Neural crest cell (in vitro differentiated cells): Measurements from ENCODE around the gene CIB2. TPM values are rescaled to one million over a fixed set of nuclear protein-coding genes. Genes with fewer than 3 reads are reported as not detected.

Experiments
- DNase-seq: peaks from one replicate; pipeline ENCODE4 v3.0.0; 2021; ENCODE audit warnings: low read depth, mixed read lengths, low spot score
- H3K27ac Mint-ChIP-seq: one replicate; pipeline ENCODE4 v1.8.0; 2021; ENCODE audit warnings: mild to moderate bottlenecking, mixed read lengths; ENCODE audit not compliant: unreplicated experiment
- H3K27me3 Mint-ChIP-seq: 2 replicates; pipeline ENCODE4 v1.8.0; 2021; ENCODE audit warnings: low read depth, mild to moderate bottlenecking, mixed read lengths
- H3K36me3 Mint-ChIP-seq: 2 replicates; pipeline ENCODE4 v1.8.0; 2021; ENCODE audit warnings: low read depth, mild to moderate bottlenecking, mixed read lengths
- H3K4me1 Mint-ChIP-seq: 2 replicates; pipeline ENCODE4 v1.8.0; 2021; ENCODE audit warnings: mixed read lengths
- H3K4me3 Mint-ChIP-seq: one replicate; pipeline ENCODE4 v1.8.0; 2021; ENCODE audit warnings: mild to moderate bottlenecking, mixed read lengths
- H3K9me3 Mint-ChIP-seq: 2 replicates; pipeline ENCODE4 v1.8.0; 2021; ENCODE audit warnings: mixed read lengths
- CTCF ChIP-seq: fragments of 200-600 bp; sonication (generic); conservative IDR thresholded peaks from 2 replicates; pipeline ENCODE4 v1.5.0; 2021; ENCODE audit warnings: antibody characterized with exemption, mild to moderate bottlenecking
- total RNA-seq: library from RNA; stranded (reverse); gene quantifications from 2 replicates; pipeline ENCODE4 v1.2.1, GENCODE V29; 2021

Gene CIB2
- total RNA-seq, 1 donor from 2014 or later, result 37.7 TPM

GRCh38 chr15:78065284-78065872 lies 65.9 kb downstream of the CIB2 start:
- Mint-ChIP-seq H3K9me3 (no peaks in the 10 kb centered on the region), H3K36me3 (no peaks in the 10 kb centered on the region), H3K27ac (no peak overlapping the region), H3K27me3 (no peaks in the 10 kb centered on the region), H3K4me3 (no peak overlapping the region), H3K4me1 (peaks cover 47% of the 10 kb centered on the region)
- TF ChIP-seq CTCF, result no peak
- no peak for DNase-seq

DNA sequence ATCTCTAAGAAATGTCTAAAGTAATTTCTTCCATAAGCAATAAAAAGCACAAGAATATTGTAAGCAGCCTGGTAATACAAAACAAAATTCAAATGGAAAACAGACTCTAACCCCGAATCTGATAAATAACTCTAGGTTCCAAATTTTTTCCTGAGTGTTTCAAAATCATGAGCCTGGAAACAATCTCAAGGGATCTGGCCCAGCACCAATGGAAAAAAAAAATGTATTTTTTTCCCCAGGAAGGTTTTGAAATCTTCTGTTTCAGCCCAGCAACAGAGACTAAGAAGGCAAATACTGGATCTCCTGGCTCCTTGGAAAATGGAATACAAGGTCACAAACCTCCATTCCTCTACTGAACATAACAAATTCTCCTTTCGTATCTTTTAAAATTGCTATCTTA lies 66.7 kb downstream of the CIB2 start:
- no peak for TF ChIP-seq CTCF
- Mint-ChIP-seq H3K27me3 (no peaks in the 10 kb centered on the region), H3K4me1 (peaks cover 40% of the 10 kb centered on the region), H3K27ac (no peak overlapping the region), H3K9me3 (no peaks in the 10 kb centered on the region), H3K36me3 (no peaks in the 10 kb centered on the region), H3K4me3 (no peak overlapping the region)
- DNase-seq, result no peak

DNA sequence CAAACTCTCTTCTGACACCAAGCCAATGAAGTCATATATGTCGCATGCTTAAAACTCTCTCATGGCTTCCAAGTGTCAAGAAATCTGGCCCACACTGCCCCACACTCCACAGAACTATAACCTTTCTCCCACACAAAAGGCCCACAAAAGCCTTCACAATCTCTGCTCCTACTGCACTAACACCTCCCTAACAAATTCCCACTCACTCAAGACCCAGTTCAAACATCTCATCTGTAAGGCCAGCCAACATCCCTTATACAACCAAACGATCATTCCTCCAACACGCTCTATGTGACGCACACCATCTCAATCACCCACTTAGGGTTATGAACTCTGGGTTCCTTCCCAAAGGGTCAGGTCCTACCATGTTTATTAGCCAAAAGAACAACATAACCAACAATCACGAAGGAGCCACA lies 67.3 kb downstream of the CIB2 start:
- H3K4me3 Mint-ChIP-seq, result no peak overlapping the region
- TF ChIP-seq CTCF, result no peak

GRCh38 chr15:78063217-78063616 lies 68.0 kb downstream of the CIB2 start:
- H3K4me1 Mint-ChIP-seq, result peaks cover 32% of the 10 kb centered on the region
- DNase-seq, result no peak
- no peaks in the 10 kb centered on the region for H3K36me3 Mint-ChIP-seq
- no peaks in the 10 kb centered on the region for H3K9me3 Mint-ChIP-seq
- no peaks in the 10 kb centered on the region for H3K27me3 Mint-ChIP-seq
- H3K4me3 Mint-ChIP-seq, result no peak overlapping the region
- no peak overlapping the region for H3K27ac Mint-ChIP-seq
- no peak for TF ChIP-seq CTCF

More for the DNA sequence above, 67.3 kb downstream of the CIB2 start:
- H3K27me3 Mint-ChIP-seq, result no peaks in the 10 kb centered on the region
- peaks cover 39% of the 10 kb centered on the region for H3K4me1 Mint-ChIP-seq
- H3K9me3 Mint-ChIP-seq, result no peaks in the 10 kb centered on the region
- no peaks in the 10 kb centered on the region for H3K36me3 Mint-ChIP-seq
- no peak for DNase-seq
- H3K27ac Mint-ChIP-seq, result no peak overlapping the region

DNA sequence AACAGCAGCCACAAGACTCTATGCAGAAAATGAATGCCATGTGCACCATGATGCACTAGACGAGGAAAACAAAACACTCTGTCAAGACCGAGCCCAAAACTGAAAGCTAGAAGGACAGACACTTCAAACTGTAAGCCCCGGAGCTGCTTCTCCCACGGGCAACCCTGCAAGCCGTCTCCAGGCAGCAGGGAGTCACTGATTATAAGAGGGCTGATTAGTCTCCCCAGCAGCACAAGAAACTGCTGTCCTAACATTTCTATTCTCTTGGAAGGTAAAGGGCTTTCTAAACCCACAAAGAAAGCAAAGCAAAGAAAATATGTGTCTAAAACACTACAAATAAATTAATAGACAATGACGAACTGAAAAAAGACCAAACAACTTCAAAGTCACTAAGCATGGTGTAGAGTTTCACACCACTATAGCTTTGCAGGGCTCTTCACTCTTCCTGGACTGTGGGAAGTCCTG lies 69.2 kb downstream of the CIB2 start:
- H3K4me1 Mint-ChIP-seq, result peaks cover 22% of the 10 kb centered on the region
- H3K9me3 Mint-ChIP-seq, result no peaks in the 10 kb centered on the region
- H3K27me3 Mint-ChIP-seq, result no peaks in the 10 kb centered on the region
- no peak overlapping the region for H3K27ac Mint-ChIP-seq
- H3K36me3 Mint-ChIP-seq, result no peaks in the 10 kb centered on the region
- DNase-seq, result no peak
- no peak for TF ChIP-seq CTCF
- no peak overlapping the region for H3K4me3 Mint-ChIP-seq
